Measurements from ENCODE around the gene PXDN. TPM values are rescaled to one million over a fixed set of nuclear protein-coding genes. Genes with fewer than 3 reads are reported as not detected.

The PXDN gene
- total and polyA plus RNA-seq, 10 of the 15 experiments (the other 5 are each of a cell fraction or from before 2014, with no cell fraction given): 0.12 to 0.69 (median 0.23) TPM; not detected in 5

DNA sequence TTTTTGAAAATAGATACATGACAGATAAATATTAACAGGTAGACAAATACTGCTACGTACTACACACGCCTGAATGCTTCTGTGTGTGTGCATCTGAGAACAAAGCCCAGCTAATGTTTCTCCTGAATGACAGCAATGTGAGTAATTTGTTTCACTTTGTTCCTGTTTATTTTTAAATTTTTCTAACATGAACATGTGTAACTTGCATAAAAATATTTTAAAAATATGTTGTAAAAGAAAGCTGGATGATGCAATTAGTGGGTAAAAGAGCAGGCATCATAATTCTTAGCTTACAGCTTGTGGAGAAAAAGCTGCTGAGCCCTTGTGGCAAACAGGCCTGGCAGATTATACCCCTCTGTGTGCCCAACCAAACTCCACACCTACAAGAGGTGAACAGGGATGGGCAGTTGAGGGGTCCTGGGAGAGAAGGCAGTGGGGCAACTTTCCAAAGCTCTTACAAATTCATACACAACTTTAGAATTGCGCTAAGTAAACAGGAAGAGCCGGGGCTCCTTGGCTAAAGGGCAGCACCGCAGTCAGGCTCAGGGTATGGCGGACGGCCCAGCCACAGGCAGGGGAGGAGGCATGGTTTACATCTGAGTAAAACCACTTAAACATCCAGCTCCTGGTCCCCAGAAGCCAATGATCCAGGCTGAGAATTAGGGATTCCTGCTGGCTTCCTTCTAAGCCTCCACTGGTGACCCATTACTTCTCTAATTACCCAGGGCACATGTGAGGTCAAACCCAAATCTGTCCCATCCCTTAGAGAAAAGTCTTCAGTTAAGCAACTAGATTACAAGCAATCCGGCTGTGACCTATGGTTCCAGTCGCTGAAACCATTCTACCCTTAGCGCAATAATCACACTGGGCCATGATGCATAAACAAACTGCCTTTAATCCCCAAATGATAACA is 14.0 kb downstream of the PXDN start (continued):
- no peak for TF ChIP-seq RELA (IDR thresholded peaks at IDR 0.05; ENCODE audit: borderline replicate concordance, partially characterized antibody)

DNA sequence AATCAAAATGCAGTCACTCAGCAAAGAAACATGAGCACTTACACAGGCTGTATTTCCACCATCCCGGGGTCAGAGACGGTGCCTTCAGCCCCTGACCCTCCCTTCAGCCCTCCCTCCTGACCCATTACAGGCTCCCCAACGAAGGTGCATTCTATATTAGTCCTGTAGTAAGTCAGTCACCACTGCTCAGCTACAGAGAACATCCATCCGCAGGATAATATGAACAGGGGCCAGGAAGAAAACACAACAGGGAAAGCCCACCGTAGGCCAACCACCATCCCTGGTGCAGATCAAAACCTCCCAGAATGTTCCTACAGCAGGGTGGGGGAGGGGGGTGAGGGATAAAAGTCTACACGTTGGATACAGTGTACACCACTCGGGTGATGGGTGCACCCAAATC is 15.1 kb downstream of the PXDN start:
- H3K9ac ChIP-seq (ENCODE audit: control insufficient read depth, insufficient read depth, low read length): no peak overlapping the region
- H3K36me3 ChIP-seq (ENCODE audit: control insufficient read depth in 2 of 2, insufficient read depth in 2 of 2, low read length in 1 of 2): no peaks in the 10 kb centered on the region
- ChIA-PET RAD21 (ENCODE audit: unreplicated experiment) (no interaction called here), CTCF (no interaction called here), POLR2A (no interaction called here), SMC1A (ENCODE audit: uncharacterized antibody, unreplicated experiment) (no interaction called here)
- H3K4me3 ChIP-seq: no peak overlapping the region
- intact Hi-C loops (cut with micrococcal nuclease; ENCODE audit: unreplicated experiment): no loop called here
- no peak for DNase-seq (ENCODE audit: low read depth, low spot score)
- in situ Hi-C loops (cut with MboI): no loop called here
- no peak for FAIRE-seq
- BruUV-seq (replicated peaks): no TSS peak
- TF ChIP-seq, protein P1, sequence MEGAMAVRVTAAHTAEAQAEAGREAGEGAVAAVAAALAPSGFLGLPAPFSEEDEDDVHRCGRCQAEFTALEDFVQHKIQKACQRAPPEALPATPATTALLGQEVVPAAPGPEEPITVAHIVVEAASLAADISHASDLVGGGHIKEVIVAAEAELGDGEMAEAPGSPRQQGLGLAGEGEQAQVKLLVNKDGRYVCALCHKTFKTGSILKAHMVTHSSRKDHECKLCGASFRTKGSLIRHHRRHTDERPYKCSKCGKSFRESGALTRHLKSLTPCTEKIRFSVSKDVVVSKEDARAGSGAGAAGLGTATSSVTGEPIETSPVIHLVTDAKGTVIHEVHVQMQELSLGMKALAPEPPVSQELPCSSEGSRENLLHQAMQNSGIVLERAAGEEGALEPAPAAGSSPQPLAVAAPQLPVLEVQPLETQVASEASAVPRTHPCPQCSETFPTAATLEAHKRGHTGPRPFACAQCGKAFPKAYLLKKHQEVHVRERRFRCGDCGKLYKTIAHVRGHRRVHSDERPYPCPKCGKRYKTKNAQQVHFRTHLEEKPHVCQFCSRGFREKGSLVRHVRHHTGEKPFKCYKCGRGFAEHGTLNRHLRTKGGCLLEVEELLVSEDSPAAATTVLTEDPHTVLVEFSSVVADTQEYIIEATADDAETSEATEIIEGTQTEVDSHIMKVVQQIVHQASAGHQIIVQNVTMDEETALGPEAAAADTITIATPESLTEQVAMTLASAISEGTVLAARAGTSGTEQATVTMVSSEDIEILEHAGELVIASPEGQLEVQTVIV (IDR thresholded peaks at IDR 0.05; ENCODE audit: borderline replicate concordance, partially characterized antibody): no peak
- no peak for TF ChIP-seq ZSCAN29 (IDR thresholded peaks at IDR 0.05)
- TF ChIP-seq, protein P2, sequence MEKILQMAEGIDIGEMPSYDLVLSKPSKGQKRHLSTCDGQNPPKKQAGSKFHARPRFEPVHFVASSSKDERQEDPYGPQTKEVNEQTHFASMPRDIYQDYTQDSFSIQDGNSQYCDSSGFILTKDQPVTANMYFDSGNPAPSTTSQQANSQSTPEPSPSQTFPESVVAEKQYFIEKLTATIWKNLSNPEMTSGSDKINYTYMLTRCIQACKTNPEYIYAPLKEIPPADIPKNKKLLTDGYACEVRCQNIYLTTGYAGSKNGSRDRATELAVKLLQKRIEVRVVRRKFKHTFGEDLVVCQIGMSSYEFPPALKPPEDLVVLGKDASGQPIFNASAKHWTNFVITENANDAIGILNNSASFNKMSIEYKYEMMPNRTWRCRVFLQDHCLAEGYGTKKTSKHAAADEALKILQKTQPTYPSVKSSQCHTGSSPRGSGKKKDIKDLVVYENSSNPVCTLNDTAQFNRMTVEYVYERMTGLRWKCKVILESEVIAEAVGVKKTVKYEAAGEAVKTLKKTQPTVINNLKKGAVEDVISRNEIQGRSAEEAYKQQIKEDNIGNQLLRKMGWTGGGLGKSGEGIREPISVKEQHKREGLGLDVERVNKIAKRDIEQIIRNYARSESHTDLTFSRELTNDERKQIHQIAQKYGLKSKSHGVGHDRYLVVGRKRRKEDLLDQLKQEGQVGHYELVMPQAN (conservative IDR thresholded peaks at IDR 0.05): no peak
- no peak for TF ChIP-seq LARP7 (IDR thresholded peaks at IDR 0.05)
- TF ChIP-seq ZZZ3 (IDR thresholded peaks at IDR 0.05; ENCODE audit: control insufficient read depth, insufficient read length, low read depth): no peak
- no peak for TF ChIP-seq CBX5 (IDR thresholded peaks at IDR 0.05; ENCODE audit: low read depth)
- TF ChIP-seq, protein P3, sequence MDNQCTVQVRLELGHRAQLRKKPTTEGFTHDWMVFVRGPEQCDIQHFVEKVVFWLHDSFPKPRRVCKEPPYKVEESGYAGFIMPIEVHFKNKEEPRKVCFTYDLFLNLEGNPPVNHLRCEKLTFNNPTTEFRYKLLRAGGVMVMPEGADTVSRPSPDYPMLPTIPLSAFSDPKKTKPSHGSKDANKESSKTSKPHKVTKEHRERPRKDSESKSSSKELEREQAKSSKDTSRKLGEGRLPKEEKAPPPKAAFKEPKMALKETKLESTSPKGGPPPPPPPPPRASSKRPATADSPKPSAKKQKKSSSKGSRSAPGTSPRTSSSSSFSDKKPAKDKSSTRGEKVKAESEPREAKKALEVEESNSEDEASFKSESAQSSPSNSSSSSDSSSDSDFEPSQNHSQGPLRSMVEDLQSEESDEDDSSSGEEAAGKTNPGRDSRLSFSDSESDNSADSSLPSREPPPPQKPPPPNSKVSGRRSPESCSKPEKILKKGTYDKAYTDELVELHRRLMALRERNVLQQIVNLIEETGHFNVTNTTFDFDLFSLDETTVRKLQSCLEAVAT (IDR thresholded peaks at IDR 0.05): no peak
- no peak for TF ChIP-seq TBL1XR1 (IDR thresholded peaks at IDR 0.05; ENCODE audit: low read depth, low read length)
- TF ChIP-seq, protein P4, sequence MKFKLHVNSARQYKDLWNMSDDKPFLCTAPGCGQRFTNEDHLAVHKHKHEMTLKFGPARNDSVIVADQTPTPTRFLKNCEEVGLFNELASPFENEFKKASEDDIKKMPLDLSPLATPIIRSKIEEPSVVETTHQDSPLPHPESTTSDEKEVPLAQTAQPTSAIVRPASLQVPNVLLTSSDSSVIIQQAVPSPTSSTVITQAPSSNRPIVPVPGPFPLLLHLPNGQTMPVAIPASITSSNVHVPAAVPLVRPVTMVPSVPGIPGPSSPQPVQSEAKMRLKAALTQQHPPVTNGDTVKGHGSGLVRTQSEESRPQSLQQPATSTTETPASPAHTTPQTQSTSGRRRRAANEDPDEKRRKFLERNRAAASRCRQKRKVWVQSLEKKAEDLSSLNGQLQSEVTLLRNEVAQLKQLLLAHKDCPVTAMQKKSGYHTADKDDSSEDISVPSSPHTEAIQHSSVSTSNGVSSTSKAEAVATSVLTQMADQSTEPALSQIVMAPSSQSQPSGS (IDR thresholded peaks at IDR 0.05; ENCODE audit: low read length): no peak
- TF ChIP-seq CHD1 (IDR thresholded peaks at IDR 0.05; ENCODE audit: low read depth, low read length): no peak
- no peak for TF ChIP-seq POLR2A (IDR thresholded peaks at IDR 0.05; ENCODE audit: low read depth, low read length)
- TF ChIP-seq MYC (IDR thresholded peaks at IDR 0.05; ENCODE audit: insufficient read depth, insufficient read length, insufficient replicate concordance, low read length, severe bottlenecking): no peak
- TF ChIP-seq HDAC2 (IDR thresholded peaks at IDR 0.05): no peak
- H3K4me2 ChIP-seq (ENCODE audit: control insufficient read depth, insufficient read depth): no peak overlapping the region
- H3K27me3 ChIP-seq (replicated peaks in 1 of 2; ENCODE audit: control insufficient read depth in 2 of 2, insufficient read depth in 2 of 2, low read length in 1 of 2): no peaks in the 10 kb centered on the region
- no peaks in the 10 kb centered on the region for H3K9me3 ChIP-seq (replicated peaks; ENCODE audit: control insufficient read depth, insufficient read depth, low read length)
- no peak overlapping the region for H2AFZ ChIP-seq (ENCODE audit: control insufficient read depth, low read depth, low read length)
- 34% methylated on average over 7 of the region's 7 CpGs for WGBS (ENCODE audit: insufficient coverage, insufficient replicate concordance, low lambda C conversion rate, missing lambda C conversion rate)
- no peaks in the 10 kb centered on the region for H4K20me1 ChIP-seq (ENCODE audit: control insufficient read depth, insufficient read depth)
- H3K27ac ChIP-seq (ENCODE audit: control insufficient read depth, insufficient read depth): no peak overlapping the region
- no peaks in the 10 kb centered on the region for H3K79me2 ChIP-seq (ENCODE audit: control insufficient read depth, insufficient read depth, low read length)
- no peak for ATAC-seq
- H3K4me1 ChIP-seq (ENCODE audit: control insufficient read depth, insufficient read depth, low read length): no peaks in the 10 kb centered on the region

Data from GM12878 (cell line).